K562 (cell line): ENCODE measurements around the gene MAEL. TPM values are rescaled to one million over a fixed set of nuclear protein-coding genes. Genes with fewer than 3 reads are reported as not detected.

Experiments
- ATAC-seq: fragments of 200-7000 bp; cut with Tn5 transposase; 3 replicates; pipeline ENCODE4 v1.9.1; 2020; ENCODE audit warnings: moderate library complexity
- BruUV-seq: library from RNA; stranded (reverse); fragments of 400-500 nt; replicated peaks from 2 replicates; lab custom pipeline; 2021; lab: Mats Ljungman, UMichigan
- CTCF ChIA-PET: fragments of 300-600 bp; formaldehyde crosslinking; extraction: SDS; loops from one replicate; lab custom pipeline; 2021; ENCODE audit warnings: low intra/inter-chr PET ratio; lab: Yijun Ruan, JAX
- POLR2A ChIA-PET: fragments of 300-600, 350-650 bp; sonication (Branson Sonifier 250); formaldehyde crosslinking; extraction: SDS; loops from one replicate; lab custom pipeline; 2021; ENCODE audit warnings: antibody characterized with exemption, inconsistent platforms; lab: Yijun Ruan, JAX
- DNase-seq, 4 experiments: peaks; one replicate each; pipeline versions ENCODE4 v3.0.0 to v3.0.0-alpha.2; 2011 to 2018; ENCODE audit warnings: low spot score in 3 of 4, mixed read lengths in 3 of 4; ENCODE audit errors: extremely low read depth in 1 of 4
- FAIRE-seq: peaks from 2 replicates; lab custom pipeline; 2011; peaks lifted over from hg19 to GRCh38; lab: Jason Lieb, UNC
- H2AFZ ChIP-seq: 2 replicates; pipeline ENCODE4 v1.6.0; 2011; ENCODE audit warnings: low read depth, low read length, control low read depth, inconsistent platforms
- H3K27ac ChIP-seq: fragments of 200-600 bp; 3 replicates; pipeline ENCODE4 v1.8.0; 2011; ENCODE audit warnings: low read depth, mild to moderate bottlenecking, control low read depth, inconsistent platforms, low read length, moderate library complexity, mixed read lengths; ENCODE audit errors: extremely low read depth
- H3K27me3 ChIP-seq, 2 experiments: fragments of 300-600 bp in 1 of 2; 2 replicates in 1 of 2; 3 replicates in 1 of 2; pipeline versions ENCODE4 v1.6.0 to v1.8.0; 2011; ENCODE audit warnings: inconsistent platforms in 2 of 2, low read length in 2 of 2, mild to moderate bottlenecking in 1 of 2, mixed read lengths in 1 of 2, moderate library complexity in 1 of 2; ENCODE audit not compliant: control insufficient read depth in 2 of 2, insufficient read depth in 2 of 2
- H3K36me3 ChIP-seq: fragments of 300-600 bp; 3 replicates; pipeline ENCODE4 v1.8.0; 2011; ENCODE audit warnings: mild to moderate bottlenecking, low read length, inconsistent platforms; ENCODE audit not compliant: control insufficient read depth, insufficient read depth
- H3K4me1 ChIP-seq, 2 experiments: fragments of 200-600 bp in 1 of 2; replicated peaks in 1 of 2; 2 replicates in 1 of 2; 3 replicates in 1 of 2; pipeline versions ENCODE4 v1.5.1 to v1.8.0; 2011; ENCODE audit warnings: inconsistent platforms in 2 of 2, low read length in 2 of 2, mild to moderate bottlenecking in 1 of 2, mixed read lengths in 1 of 2, moderate library complexity in 1 of 2; ENCODE audit not compliant: control insufficient read depth in 2 of 2, insufficient read depth in 2 of 2
- H3K4me2 ChIP-seq: 2 replicates; pipeline ENCODE4 v1.6.1; 2011; ENCODE audit warnings: low read length, control low read depth, inconsistent platforms, mixed read lengths; ENCODE audit not compliant: insufficient read depth
- H3K4me3 ChIP-seq: fragments of 200-600 bp; sonication (generic), shearing (Covaris generic); 2 replicates; pipeline ENCODE4 v1.5.1; 2016; ENCODE audit warnings: control low read depth, inconsistent platforms
- H3K79me2 ChIP-seq: fragments of 200-600 bp; 3 replicates; pipeline ENCODE4 v1.8.0; 2011; ENCODE audit warnings: low read length, inconsistent platforms; ENCODE audit not compliant: control insufficient read depth, insufficient read depth
- H3K9ac ChIP-seq, 2 experiments: 2 replicates each; pipeline versions ENCODE4 v1.6.0 to v1.6.1; 2011; ENCODE audit warnings: low read depth in 2 of 2, low read length in 2 of 2, control low read depth in 1 of 2, inconsistent platforms in 1 of 2, mild to moderate bottlenecking in 1 of 2, mixed read lengths in 1 of 2; ENCODE audit not compliant: insufficient read depth in 1 of 2
- H3K9me1 ChIP-seq: one replicate; pipeline ENCODE4 v1.6.0; 2011; ENCODE audit warnings: inconsistent platforms, mild to moderate bottlenecking, low read length, moderate library complexity; ENCODE audit not compliant: control insufficient read depth, insufficient read depth
- H3K9me3 ChIP-seq: replicated peaks from 2 replicates; pipeline ENCODE4 v1.5.1; 2011; ENCODE audit warnings: low read depth, low read length, inconsistent platforms; ENCODE audit not compliant: control insufficient read depth, insufficient read depth
- H4K20me1 ChIP-seq: replicated peaks from 2 replicates; pipeline ENCODE4 v1.6.1; 2011; ENCODE audit warnings: low read length, inconsistent platforms, mixed read lengths; ENCODE audit not compliant: control insufficient read depth, insufficient read depth
- BDP1 ChIP-seq: IDR thresholded peaks from 3 replicates; pipeline ENCODE4 v1.6.1; 2011; ENCODE audit not compliant: insufficient read length, insufficient read depth
- CBX1 ChIP-seq: sonication (generic); IDR thresholded peaks from 2 replicates; pipeline ENCODE4 v1.6.1; 2016; ENCODE audit warnings: antibody characterized with exemption, low read depth, mild to moderate bottlenecking
- CREM ChIP-seq: IDR thresholded peaks from 2 replicates; pipeline ENCODE4 v1.6.1; 2014; ENCODE audit warnings: antibody characterized with exemption, low read depth
- DACH1 ChIP-seq: fragments of 450-650 bp; IDR thresholded peaks from 2 replicates; pipeline ENCODE4 v1.6.1; 2018; ENCODE audit not compliant: partially characterized antibody
- E2F8 ChIP-seq: fragments of 450-650 bp; IDR thresholded peaks from 2 replicates; pipeline ENCODE4 v1.7.1; 2018; ENCODE audit warnings: mild to moderate bottlenecking, low read depth; ENCODE audit not compliant: partially characterized antibody
- ETV6 ChIP-seq, 3 experiments: fragments of 150-350 bp in 1 of 3; sonication (generic) in 1 of 3; formaldehyde crosslinking in 1 of 3; IDR thresholded peaks; 2 replicates each; pipeline versions ENCODE4 v1.6.1 to v1.8.0; 2014 to 2022; ENCODE audit warnings: borderline replicate concordance in 2 of 3, low read depth in 2 of 3, antibody characterized with exemption in 1 of 3, low read length in 1 of 3, mild to moderate bottlenecking in 1 of 3, missing genetic modification reagents in 1 of 3
- HES1 ChIP-seq: fragments of 450-650 bp; IDR thresholded peaks from 2 replicates; pipeline ENCODE4 v1.6.1; 2016; ENCODE audit warnings: low read depth, mild to moderate bottlenecking, moderate library complexity
- L3MBTL2 ChIP-seq: fragments of 450-650 bp; IDR thresholded peaks from 2 replicates; pipeline ENCODE4 v1.6.1; 2016; ENCODE audit warnings: mild to moderate bottlenecking, moderate library complexity
- MYBL2 ChIP-seq, 2 experiments: fragments of 450-650 bp in 1 of 2; sonication (generic) in 1 of 2; formaldehyde crosslinking in 1 of 2; IDR thresholded peaks; 2 replicates each; pipeline versions ENCODE4 v1.6.1 to v1.8.1; 2017 to 2022; ENCODE audit warnings: borderline replicate concordance in 1 of 2, inconsistent platforms in 1 of 2, low read depth in 1 of 2, mild to moderate bottlenecking in 1 of 2, missing genetic modification reagents in 1 of 2, moderate library complexity in 1 of 2
- SMC3 ChIP-seq: conservative IDR thresholded peaks from 2 replicates; pipeline ENCODE4 v1.6.1; 2011; ENCODE audit warnings: low read depth, low read length, improper control_type of control experiment; ENCODE audit not compliant: insufficient read depth
- SNIP1 ChIP-seq: fragments of 450-650 bp; IDR thresholded peaks from 2 replicates; pipeline ENCODE4 v1.7.1; 2017; ENCODE audit warnings: low read depth, mild to moderate bottlenecking
- TEAD1 ChIP-seq, 2 experiments: fragments of 450-650 bp in 1 of 2; sonication (generic) in 1 of 2; formaldehyde crosslinking; IDR thresholded peaks; 2 replicates each; pipeline versions ENCODE4 v1.4.0 to v1.8.0; 2020 to 2022; ENCODE audit warnings: mild to moderate bottlenecking in 2 of 2, missing genetic modification reagents in 1 of 2
- THAP12 ChIP-seq: fragments of 250-450 bp; sonication (Bioruptor Pico); IDR thresholded peaks from 2 replicates; pipeline ENCODE4 v1.9.0; 2021; ENCODE audit warnings: mild to moderate bottlenecking, inconsistent platforms
- ZNF146 ChIP-seq: IDR thresholded peaks from one replicate; pipeline ENCODE4 v1.6.1; 2018; ENCODE audit warnings: missing compliant biosample characterization; ENCODE audit not compliant: unreplicated experiment
- WGBS: fragments of 100-300 bp; shearing (Covaris generic); methylation state at CpG from one replicate; pipeline ENCODE4 v1.1.6; 2016; ENCODE audit warnings: low coverage, mixed read lengths; ENCODE audit not compliant: insufficient coverage; ENCODE audit errors: missing lambda C conversion rate; 5-methylcytosine and 5-hydroxymethylcytosine counted together
- in situ Hi-C: fragments of 300-500 bp; cut with MboI; formaldehyde crosslinking; loops from 4 replicates; pipeline ENCODE4 v1.15.0; 2018; ENCODE audit warnings: inconsistent platforms, mixed read lengths
- intact Hi-C: fragments of 100-400 bp; cut with micrococcal nuclease; formaldehyde crosslinking; loops from 2 replicates; pipeline ENCODE4 v1.14.2; 2022
- polyA plus RNA-seq, 8 experiments: library from polyadenylated mRNA; depleted of rRNA in 4 of 8; stranded (reverse) in 5 of 8; unstranded in 3 of 8; fragments of >200 nt; fragmentation: Nextera tagmentation in 2 of 8; fragmentation: Illumina TruSeq in 1 of 8; extraction: Ambion mirVana in 2 of 8; extraction: Trizol in 1 of 8; gene quantifications; 2 replicates each; pipeline versions ENCODE4 v1.2.1 to v1.2.3, GENCODE V29; 2011 to 2014; ENCODE audit warnings: inconsistent platforms in 1 of 8, missing spikeins in 1 of 8
- total RNA-seq, 7 experiments: library from RNA; depleted of rRNA in 6 of 7; stranded (reverse); fragments of >200 nt in 6 of 7; fragmentation: Illumina TruSeq in 2 of 7; extraction: Trizol in 2 of 7; gene quantifications; 2 replicates each; pipeline versions ENCODE4 v1.2.1 to v1.2.3, GENCODE V29; 2011 to 2021; ENCODE audit warnings: low replicate concordance in 1 of 7

MAEL gene
- total and polyA plus RNA-seq, 9 of the 15 experiments (the other 6 are each of a cell fraction or from before 2014, with no cell fraction given), result 0.11 to 1.9 (median 0.75) TPM

- Histone ChIP-seq H3K9me1 (no peaks in the 10 kb centered on the region), H3K4me3 (no peak overlapping the region), H3K4me2 (peak overlapping the region; percentile 67), H3K9me3 (no peaks in the 10 kb centered on the region), H2AFZ (peak overlapping the region; percentile 97), H3K36me3 (no peaks in the 10 kb centered on the region), H3K27me3 (peaks cover 9 to 32% of the 10 kb centered on the region in 2 experiments; a peak in 4 of 5 replicates), H3K27ac (peak overlapping the region; percentile 20; the same call in 1 of the 3 replicates), H3K79me2 (no peaks in the 10 kb centered on the region), H3K9ac (peak overlapping the region; percentile 15 to 42; a peak in 3 of 4 replicates), H4K20me1 (no peaks in the 10 kb centered on the region), H3K4me1 (peaks cover 0 to 10% of the 10 kb centered on the region in 2 experiments; a peak in 3 of 5 replicates)
- WGBS, result 9% methylated on average over 17 of the region's 17 CpGs
- ChIA-PET POLR2A (interaction anchor here (0.6 to 3.7 kb wide), 4 partner anchors 15 to 254 kb away, joined by 3 to 11 read pairs (median 4); partner anchors contain the start of gene TADA1), CTCF (interaction anchor here (0.5 to 3.8 kb wide), 6 partner anchors 148 to 1135 kb away, joined by 3 to 32 read pairs (median 4); no protein-coding TSS in a partner anchor)
- no TSS peak for BruUV-seq
- intact Hi-C loops (loop anchor here (2.0 to 5.0 kb wide), 4 partner anchors 82 to 1134 kb away; partner anchors contain the start of gene ILDR2), in situ Hi-C loops (loop anchor here (5.0 kb wide), 1 partner anchor 142 kb away; no protein-coding TSS in a partner anchor)
- ATAC-seq, result peak; percentile 75
- FAIRE-seq, result peak; percentile 95
- peak; percentile 74 to 85 (median 76) for DNase-seq
- TF ChIP-seq SNIP1, result no peak
- peak; percentile 91 for TF ChIP-seq SMC3
- no peak for TF ChIP-seq ETV6 (IDR thresholded peaks at IDR 0.05; ENCODE audit: borderline replicate concordance in 1 of 2, low read depth in 2 of 2, low read length in 1 of 2)
- TF ChIP-seq ETV6 (CRISPR knock-in tag; IDR thresholded peaks at IDR 0.05; ENCODE audit: borderline replicate concordance), result no peak
- TF ChIP-seq BDP1, result no peak
- no peak for TF ChIP-seq DACH1
- TF ChIP-seq HES1, result no peak
- TF ChIP-seq MYBL2 (IDR thresholded peaks at IDR 0.05; ENCODE audit: low read depth), result no peak
- no peak for TF ChIP-seq MYBL2 (CRISPR knock-in tag; IDR thresholded peaks at IDR 0.05; ENCODE audit: borderline replicate concordance)
- no peak for TF ChIP-seq ZNF146
- peak; percentile 52; the same call in 1 of the 2 replicates for TF ChIP-seq L3MBTL2
- no peak for TF ChIP-seq TEAD1 (CRISPR knock-in tag; IDR thresholded peaks at IDR 0.05)
- TF ChIP-seq CREM, result 0 out of 2 replicates have a peak, but pooled peaks have one; percentile 17
- TF ChIP-seq E2F8, result no peak
- TF ChIP-seq CBX1, result no peak
- no peak for TF ChIP-seq THAP12
These were observed 70.1 kb downstream of the MAEL start for GRCh38 chr1:167059045-167059808.
